Liver (tissue), 9 donors: ENCODE data around the gene ZMAT5. TPM values are rescaled to one million over a fixed set of nuclear protein-coding genes. Genes with fewer than 3 reads are reported as not detected.

Source experiments
- DNase-seq: peaks from one replicate; pipeline ENCODE4 v3.0.0-alpha.2; 2017; ENCODE audit warnings: low spot score
- H3K27ac ChIP-seq, 2 donors: one replicate each; pipeline ENCODE4 v1.7.0; 2013; ENCODE audit warnings: inconsistent platforms in 2 of 2, low read length in 2 of 2, control low read depth in 1 of 2, low read depth in 1 of 2, mild to moderate bottlenecking in 1 of 2
- H3K27me3 ChIP-seq, 4 donors: one replicate each; pipeline versions ENCODE4 v1.6.1 to v1.7.0; 2013; ENCODE audit warnings: low read length in 3 of 4, inconsistent platforms in 1 of 4, mild to moderate bottlenecking in 1 of 4, moderate library complexity in 1 of 4; ENCODE audit not compliant: control insufficient read depth in 4 of 4, insufficient read depth in 4 of 4
- H3K36me3 ChIP-seq, 4 donors: one replicate each; pipeline versions ENCODE4 v1.6.1 to v1.7.0; 2013; ENCODE audit warnings: low read length in 3 of 4, mild to moderate bottlenecking in 3 of 4, low read depth in 1 of 4, moderate library complexity in 1 of 4; ENCODE audit not compliant: control insufficient read depth in 4 of 4, insufficient read depth in 3 of 4
- H3K4me1 ChIP-seq, 4 donors: one replicate each; pipeline versions ENCODE4 v1.6.1 to v1.7.0; 2013; ENCODE audit warnings: low read length in 3 of 4, mild to moderate bottlenecking in 3 of 4, moderate library complexity in 1 of 4; ENCODE audit not compliant: control insufficient read depth in 4 of 4, insufficient read depth in 4 of 4
- H3K4me3 ChIP-seq, 3 donors: one replicate each; pipeline versions ENCODE4 v1.6.1 to v1.7.0; 2013; ENCODE audit warnings: low read length in 3 of 3, control low read depth in 1 of 3, low read depth in 1 of 3, mild to moderate bottlenecking in 1 of 3
- H3K9ac ChIP-seq, 2 donors: one replicate each; pipeline ENCODE4 v1.7.0; 2013; ENCODE audit warnings: low read length in 2 of 2, mild to moderate bottlenecking in 2 of 2, moderate library complexity in 2 of 2, control low read depth in 1 of 2, low read depth in 1 of 2
- H3K9me3 ChIP-seq, 4 donors: one replicate each; pipeline versions ENCODE4 v1.6.1 to v1.7.0; 2013; ENCODE audit warnings: low read length in 3 of 4; ENCODE audit not compliant: control insufficient read depth in 4 of 4
- ATF3 ChIP-seq: IDR thresholded peaks from 2 replicates; pipeline ENCODE4 v1.6.1; 2016; ENCODE audit warnings: antibody characterized with exemption
- CTCF ChIP-seq: fragments of 150-350 bp; IDR thresholded peaks from 2 replicates; pipeline ENCODE4 v1.5.1; 2017; ENCODE audit warnings: improper control_type of control experiment, low read depth, low read length; ENCODE audit not compliant: missing input control
- EGR1 ChIP-seq, 2 donors: IDR thresholded peaks; 2 replicates each; pipeline ENCODE4 v1.6.1; 2016 to 2018; ENCODE audit warnings: antibody characterized with exemption in 2 of 2, low read depth in 2 of 2
- FOXA1 ChIP-seq: IDR thresholded peaks from 2 replicates; pipeline ENCODE4 v1.6.1; 2016; ENCODE audit warnings: antibody characterized with exemption
- FOXA2 ChIP-seq: IDR thresholded peaks from 2 replicates; pipeline ENCODE4 v1.6.1; 2016; ENCODE audit warnings: antibody characterized with exemption
- GABPA ChIP-seq, 2 donors: IDR thresholded peaks in 1 of 2; conservative IDR thresholded peaks in 1 of 2; 2 replicates each; pipeline ENCODE4 v1.6.1; 2016; ENCODE audit warnings: antibody characterized with exemption in 2 of 2, mild to moderate bottlenecking in 1 of 2, moderate library complexity in 1 of 2
- HNF4A ChIP-seq, 2 donors: conservative IDR thresholded peaks; 2 replicates each; pipeline ENCODE4 v1.6.1; 2016; ENCODE audit warnings: antibody characterized with exemption in 2 of 2, mild to moderate bottlenecking in 2 of 2
- HNF4G ChIP-seq: IDR thresholded peaks from 2 replicates; pipeline ENCODE4 v1.6.1; 2016; ENCODE audit warnings: antibody characterized with exemption
- JUND ChIP-seq, 2 donors: IDR thresholded peaks; 2 replicates each; pipeline ENCODE4 v1.6.1; 2016; ENCODE audit warnings: antibody characterized with exemption in 2 of 2
- MAX ChIP-seq: IDR thresholded peaks from 2 replicates; pipeline ENCODE4 v1.6.1; 2016; ENCODE audit warnings: antibody characterized with exemption
- NR2F2 ChIP-seq: IDR thresholded peaks from 2 replicates; pipeline ENCODE4 v1.6.1; 2016; ENCODE audit warnings: antibody characterized with exemption
- RAD21 ChIP-seq, 2 donors: IDR thresholded peaks; 2 replicates each; pipeline ENCODE4 v1.6.1; 2016; ENCODE audit warnings: antibody characterized with exemption in 2 of 2, mild to moderate bottlenecking in 2 of 2
- REST ChIP-seq: IDR thresholded peaks from 2 replicates; pipeline ENCODE4 v1.6.1; 2016; ENCODE audit warnings: antibody characterized with exemption, mild to moderate bottlenecking
- RXRA ChIP-seq, 2 donors: IDR thresholded peaks; 2 replicates each; pipeline ENCODE4 v1.6.1; 2017 to 2018; ENCODE audit warnings: antibody characterized with exemption in 2 of 2, mild to moderate bottlenecking in 1 of 2
- SP1 ChIP-seq: IDR thresholded peaks from 2 replicates; pipeline ENCODE4 v1.6.1; 2018; ENCODE audit warnings: antibody characterized with exemption, mild to moderate bottlenecking
- TAF1 ChIP-seq: conservative IDR thresholded peaks from 2 replicates; pipeline ENCODE4 v1.6.1; 2016; ENCODE audit warnings: antibody characterized with exemption, mild to moderate bottlenecking
- YY1 ChIP-seq: IDR thresholded peaks from 2 replicates; pipeline ENCODE4 v1.6.1; 2016; ENCODE audit warnings: antibody characterized with exemption, mild to moderate bottlenecking
- ZBTB33 ChIP-seq: IDR thresholded peaks from 2 replicates; pipeline ENCODE4 v1.6.1; 2016; ENCODE audit warnings: antibody characterized with exemption
- WGBS: extraction: QIAGEN DNeasy Blood & Tissue Kit; methylation state at CpG from one replicate; pipeline ENCODE4 v1.1.7; 2013; 5-methylcytosine and 5-hydroxymethylcytosine counted together
- polyA plus RNA-seq, 2 donors: library from polyadenylated mRNA; stranded (reverse) in 1 of 2; unstranded in 1 of 2; fragments of 200-250 nt in 1 of 2; fragments of >200 nt in 1 of 2; fragmentation: Nextera tagmentation in 1 of 2; extraction: Ambion mirVana in 1 of 2; gene quantifications; one replicate each; pipeline versions ENCODE4 v1.2.1 to v1.2.3, GENCODE V29; 2013 to 2015
- total RNA-seq, 2 donors: library from RNA; depleted of rRNA; stranded (reverse); fragments of >200 nt; gene quantifications; one replicate each; pipeline ENCODE4 v1.2.3, GENCODE V29; 2014
- donor health status: healthy.
- donor health status: healthy.
- donor health status: healthy.
- donor health status: healthy.
- donor health status: healthy.

Gene ZMAT5
- total and polyA plus RNA-seq, 4 donors = 9.2 to 18.8 (median 13.5) TPM

- 21% methylated on average over 8 of the region's 8 CpGs for WGBS
- peak overlapping the region; percentile 80 to 83 for H3K27ac ChIP-seq
- H3K4me3 ChIP-seq = no peak overlapping the region
Measured at GRCh38 chr22:29799217-29799680, 32.4 kb upstream of the ZMAT5 start.

More at GRCh38 chr22:29799217-29799680, 32.4 kb upstream of the ZMAT5 start:
- DNase-seq = peak; percentile 50
- Histone ChIP-seq H3K36me3 (peaks cover 5 to 38% (median 30%) of the 10 kb centered on the region in 4 donors), H3K9me3 (no peaks in the 10 kb centered on the region), H3K4me1 (peaks cover 9 to 37% (median 22%) of the 10 kb centered on the region in 4 donors), H3K9ac (no peak overlapping the region), H3K27me3 (no peaks in the 10 kb centered on the region)
- TF ChIP-seq REST = peak; percentile 68
- peak; percentile 91 for TF ChIP-seq RXRA (IDR thresholded peaks at IDR 0.05)
- peak; percentile 55 to 75 for TF ChIP-seq RAD21 (IDR thresholded peaks at IDR 0.05)
- peak; percentile 41 for TF ChIP-seq HNF4G
- TF ChIP-seq ZBTB33 = peak; percentile 77
- peak; percentile 78 to 92 for TF ChIP-seq JUND (IDR thresholded peaks at IDR 0.05)
- no peak for TF ChIP-seq TAF1
- TF ChIP-seq SP1 = peak; percentile 90
- TF ChIP-seq FOXA2 = peak; percentile 5
- TF ChIP-seq CTCF = peak; percentile 6
- peak; percentile 55 to 62 for TF ChIP-seq HNF4A (conservative IDR thresholded peaks at IDR 0.05)
- TF ChIP-seq ATF3 = peak; percentile 87
- peak in 1 of 2 donors; percentile 79 for TF ChIP-seq GABPA (IDR thresholded peaks at IDR 0.05 in 1 of 2, conservative IDR thresholded peaks at IDR 0.05 in 1 of 2)
- peak; percentile 89 for TF ChIP-seq MAX
- peak in 1 of 2 donors; percentile 51 for TF ChIP-seq EGR1 (IDR thresholded peaks at IDR 0.05; ENCODE audit: low read depth in 2 of 2)
- peak; percentile 34 for TF ChIP-seq FOXA1
- TF ChIP-seq YY1 = peak; percentile 76
- peak; percentile 87 for TF ChIP-seq NR2F2
